ENCODE measurements around the gene SNX17.

The SNX17 gene

DNA sequence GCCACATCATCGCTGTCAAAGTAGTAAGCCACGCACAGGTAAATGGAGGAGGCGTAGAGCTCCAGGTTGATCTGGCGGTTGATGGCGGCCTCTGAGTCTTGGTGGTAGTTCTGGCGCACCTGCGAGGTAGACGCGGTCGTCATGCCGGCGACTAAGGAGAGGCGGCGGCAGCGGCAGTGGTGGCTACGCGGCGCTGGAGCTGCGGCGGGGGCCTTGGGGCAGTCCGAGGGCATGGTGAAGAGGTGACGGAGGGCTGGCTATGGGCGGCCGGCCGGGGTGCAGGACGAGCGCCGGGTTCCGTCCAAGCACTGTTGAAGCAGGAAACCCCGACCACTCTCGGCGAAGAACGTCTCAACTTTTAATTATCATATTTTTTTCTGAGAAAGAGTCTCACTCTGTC lies 22.8 kb downstream of the SNX17 start:
- peaks cover 48% of the 10 kb centered on the region for H4K20me1 ChIP-seq (ENCODE audit: insufficient read depth, low read length, poor library complexity, severe bottlenecking)
- H3K9me3 ChIP-seq (ENCODE audit: insufficient read depth, low read depth, low read length) = no peaks in the 10 kb centered on the region
- H3K79me2 ChIP-seq (ENCODE audit: insufficient read depth, low read length) = peaks cover 86% of the 10 kb centered on the region
- peaks cover 26% of the 10 kb centered on the region; the same call in 1 of the 2 replicates for H3K36me3 ChIP-seq (ENCODE audit: insufficient read depth, low read length)
- no peak overlapping the region for H3K9ac ChIP-seq (ENCODE audit: low read depth, low read length, poor library complexity, severe bottlenecking)
- no peak overlapping the region for H3K4me2 ChIP-seq (ENCODE audit: low read depth, low read length, poor library complexity, severe bottlenecking)
- H3F3A ChIP-seq (ENCODE audit: low read depth) = no peaks in the 10 kb centered on the region
- no peak overlapping the region for H2AFZ ChIP-seq (ENCODE audit: low read length)
- H3K4me1 ChIP-seq (ENCODE audit: insufficient read depth, low read length, poor library complexity, severe bottlenecking) = peaks cover 10% of the 10 kb centered on the region
- TF ChIP-seq, protein P1, sequence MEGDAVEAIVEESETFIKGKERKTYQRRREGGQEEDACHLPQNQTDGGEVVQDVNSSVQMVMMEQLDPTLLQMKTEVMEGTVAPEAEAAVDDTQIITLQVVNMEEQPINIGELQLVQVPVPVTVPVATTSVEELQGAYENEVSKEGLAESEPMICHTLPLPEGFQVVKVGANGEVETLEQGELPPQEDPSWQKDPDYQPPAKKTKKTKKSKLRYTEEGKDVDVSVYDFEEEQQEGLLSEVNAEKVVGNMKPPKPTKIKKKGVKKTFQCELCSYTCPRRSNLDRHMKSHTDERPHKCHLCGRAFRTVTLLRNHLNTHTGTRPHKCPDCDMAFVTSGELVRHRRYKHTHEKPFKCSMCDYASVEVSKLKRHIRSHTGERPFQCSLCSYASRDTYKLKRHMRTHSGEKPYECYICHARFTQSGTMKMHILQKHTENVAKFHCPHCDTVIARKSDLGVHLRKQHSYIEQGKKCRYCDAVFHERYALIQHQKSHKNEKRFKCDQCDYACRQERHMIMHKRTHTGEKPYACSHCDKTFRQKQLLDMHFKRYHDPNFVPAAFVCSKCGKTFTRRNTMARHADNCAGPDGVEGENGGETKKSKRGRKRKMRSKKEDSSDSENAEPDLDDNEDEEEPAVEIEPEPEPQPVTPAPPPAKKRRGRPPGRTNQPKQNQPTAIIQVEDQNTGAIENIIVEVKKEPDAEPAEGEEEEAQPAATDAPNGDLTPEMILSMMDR (conservative IDR thresholded peaks at IDR 0.05; ENCODE audit: low read length) = no peak
- TF ChIP-seq EZH2phosphoT487 (IDR thresholded peaks at IDR 0.05; ENCODE audit: borderline replicate concordance) = no peak
- no peaks in the 10 kb centered on the region for H3K9me2 ChIP-seq (replicated peaks; ENCODE audit: low read depth, low read length)
- H3K4me3 ChIP-seq (ENCODE audit: low read length, poor library complexity, severe bottlenecking) = no peak overlapping the region
- no peaks in the 10 kb centered on the region for H3K27me3 ChIP-seq (ENCODE audit: insufficient read depth, low read length, poor library complexity, severe bottlenecking)

DNA sequence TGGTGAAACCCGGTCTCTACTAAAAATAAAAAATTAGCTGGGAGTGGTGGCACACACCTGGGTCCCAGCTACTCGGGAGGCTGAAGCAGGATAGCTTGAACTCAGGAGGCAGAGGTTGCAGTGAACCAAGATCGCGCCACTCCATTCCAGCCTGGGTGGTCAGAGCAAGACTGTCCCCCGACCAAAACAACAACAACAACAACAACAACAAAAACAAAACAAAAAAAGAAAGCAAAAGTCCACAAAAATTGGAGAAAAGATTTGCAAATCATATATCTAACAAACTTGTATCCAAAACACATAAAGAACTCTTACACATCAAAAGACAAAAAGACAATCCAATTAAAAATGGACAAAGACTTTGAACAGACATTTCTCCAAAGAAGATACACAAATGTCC lies 28.5 kb downstream of the SNX17 start:
- H3K4me1 ChIP-seq (ENCODE audit: insufficient read depth, low read length, poor library complexity, severe bottlenecking) = peaks cover 20% of the 10 kb centered on the region

DNA sequence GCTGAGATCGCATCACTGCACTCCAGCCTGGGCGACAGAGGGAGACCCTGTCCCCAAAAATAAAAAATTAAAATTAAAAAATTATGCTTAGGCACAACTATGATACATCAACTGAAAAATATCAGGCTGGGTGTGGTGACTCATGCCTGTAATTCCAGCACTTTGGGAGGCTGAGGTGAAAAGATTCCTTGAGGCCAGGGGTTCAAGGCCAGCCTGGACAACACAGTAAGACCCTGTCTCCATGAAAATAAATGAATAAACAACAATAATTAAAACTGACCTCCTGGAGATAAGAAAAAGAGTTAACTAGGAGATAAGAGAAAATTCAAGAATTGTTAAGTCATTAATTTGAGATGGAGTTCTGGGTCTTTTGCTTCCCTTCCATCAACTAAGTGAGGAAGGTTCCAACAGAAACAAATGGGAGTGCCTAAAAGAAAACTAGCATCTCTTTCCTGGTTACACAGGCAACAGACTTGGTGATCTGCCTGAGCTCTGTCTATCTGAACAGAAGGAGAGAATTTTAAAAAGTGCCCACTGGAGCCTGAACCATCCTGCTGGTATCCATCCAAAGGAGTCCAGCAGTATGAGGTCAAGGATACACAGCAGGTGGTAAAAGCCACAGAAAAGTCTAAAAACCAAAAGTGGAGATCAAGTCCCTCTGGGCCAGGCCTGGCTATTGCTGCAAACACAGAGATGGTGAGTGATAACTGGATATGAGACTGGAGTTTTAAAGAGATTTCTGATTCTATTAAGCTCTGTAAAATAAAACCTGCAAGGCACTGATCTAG lies 30.1 kb downstream of the SNX17 start:
- Histone ChIP-seq H4K20me1 (ENCODE audit: insufficient read depth, low read length, poor library complexity, severe bottlenecking) (peaks cover 84% of the 10 kb centered on the region), H2AFZ (ENCODE audit: low read length) (no peak overlapping the region), H3K27me3 (ENCODE audit: insufficient read depth, low read length, poor library complexity, severe bottlenecking) (no peaks in the 10 kb centered on the region), H3F3A (ENCODE audit: low read depth) (no peaks in the 10 kb centered on the region), H3K36me3 (ENCODE audit: insufficient read depth, low read length) (0 out of 2 replicates have a peak, but pooled peaks cover 6% of the 10 kb centered on the region), H3K9me2 (replicated peaks; ENCODE audit: low read depth, low read length) (no peaks in the 10 kb centered on the region), H3K4me1 (ENCODE audit: insufficient read depth, low read length, poor library complexity, severe bottlenecking) (peaks cover 25% of the 10 kb centered on the region), H3K4me3 (ENCODE audit: low read length, poor library complexity, severe bottlenecking) (no peak overlapping the region), H3K4me2 (ENCODE audit: low read depth, low read length, poor library complexity, severe bottlenecking) (peak overlapping the region; percentile 36), H3K9me3 (ENCODE audit: insufficient read depth, low read depth, low read length) (no peaks in the 10 kb centered on the region), H3K79me2 (ENCODE audit: insufficient read depth, low read length) (peaks cover 98% of the 10 kb centered on the region), H3K9ac (ENCODE audit: low read depth, low read length, poor library complexity, severe bottlenecking) (no peak overlapping the region)
- TF ChIP-seq EZH2phosphoT487 (IDR thresholded peaks at IDR 0.05; ENCODE audit: borderline replicate concordance) = no peak
- TF ChIP-seq, protein P1 (conservative IDR thresholded peaks at IDR 0.05; ENCODE audit: low read length) = no peak

More for the DNA sequence above, 28.5 kb downstream of the SNX17 start:
- H3K79me2 ChIP-seq (ENCODE audit: insufficient read depth, low read length) = peaks cover 98% of the 10 kb centered on the region
- H3K27me3 ChIP-seq (ENCODE audit: insufficient read depth, low read length, poor library complexity, severe bottlenecking) = no peaks in the 10 kb centered on the region
- H3K9me3 ChIP-seq (ENCODE audit: insufficient read depth, low read depth, low read length) = no peaks in the 10 kb centered on the region
- peak overlapping the region; percentile 10 for H3K4me2 ChIP-seq (ENCODE audit: low read depth, low read length, poor library complexity, severe bottlenecking)
- H3F3A ChIP-seq (ENCODE audit: low read depth) = no peaks in the 10 kb centered on the region
- H3K9ac ChIP-seq (ENCODE audit: low read depth, low read length, poor library complexity, severe bottlenecking) = no peak overlapping the region
- TF ChIP-seq, protein P1 (conservative IDR thresholded peaks at IDR 0.05; ENCODE audit: low read length) = no peak
- no peak for TF ChIP-seq EZH2phosphoT487 (IDR thresholded peaks at IDR 0.05; ENCODE audit: borderline replicate concordance)
- peaks cover 73% of the 10 kb centered on the region for H4K20me1 ChIP-seq (ENCODE audit: insufficient read depth, low read length, poor library complexity, severe bottlenecking)
- H3K36me3 ChIP-seq (ENCODE audit: insufficient read depth, low read length) = 0 out of 2 replicates have a peak, but pooled peaks cover 6% of the 10 kb centered on the region
- H2AFZ ChIP-seq (ENCODE audit: low read length) = no peak overlapping the region
- H3K9me2 ChIP-seq (replicated peaks; ENCODE audit: low read depth, low read length) = no peaks in the 10 kb centered on the region
- H3K4me3 ChIP-seq (ENCODE audit: low read length, poor library complexity, severe bottlenecking) = no peak overlapping the region

Data from Loucy (cell line).